GM10847 (cell line): Measurements from ENCODE around the gene TBX1.

ENCODE experiments used
- POLR2A ChIP-seq: IDR thresholded peaks from 2 replicates; pipeline ENCODE4 v1.6.1; 2011; ENCODE audit not compliant: insufficient read length; ENCODE audit errors: extremely low read depth

The TBX1 gene

GRCh38 chr22:19801340-19802000 lies 40.9 kb downstream of the TBX1 start:
- TF ChIP-seq POLR2A = no peak

GRCh38 chr22:19802001-19802893 lies 41.7 kb downstream of the TBX1 start:
- TF ChIP-seq POLR2A = no peak

- no peak for TF ChIP-seq POLR2A
Measured at GRCh38 chr22:19802894-19803735, 42.5 kb downstream of the TBX1 start.

- no peak for TF ChIP-seq POLR2A
Measured at GRCh38 chr22:19803736-19804267, 43.2 kb downstream of the TBX1 start.

GRCh38 chr22:19805821-19806212 lies 45.2 kb downstream of the TBX1 start:
- no peak for TF ChIP-seq POLR2A

- no peak for TF ChIP-seq POLR2A
Measured at GRCh38 chr22:19806213-19807160, 45.9 kb downstream of the TBX1 start.

GRCh38 chr22:19807161-19807913 lies 46.8 kb downstream of the TBX1 start:
- TF ChIP-seq POLR2A = no peak

- TF ChIP-seq POLR2A = no peak
Measured at GRCh38 chr22:19807914-19808872, 47.6 kb downstream of the TBX1 start.

GRCh38 chr22:19808873-19809478 lies 48.4 kb downstream of the TBX1 start:
- TF ChIP-seq POLR2A = no peak

- no peak for TF ChIP-seq POLR2A
Measured at GRCh38 chr22:19809741-19810140, 49.2 kb downstream of the TBX1 start.

GRCh38 chr22:19810381-19811201 lies 50.0 kb downstream of the TBX1 start:
- no peak for TF ChIP-seq POLR2A
